ENCODE results near the gene BANF1.

GRCh38 chr11:66011785-66012303, 9.5 kb downstream of the BANF1 start, which contains the start of gene CST6:
- TF ChIP-seq EZH2 (IDR thresholded peaks at IDR 0.05; ENCODE audit: insufficient read depth, poor library complexity, severe bottlenecking) (no peak), EZH2phosphoT487 (IDR thresholded peaks at IDR 0.05; ENCODE audit: insufficient read depth, low read depth) (no peak)

All from GM23248 (cell line).